H9 (cell line): ENCODE results near the gene SLC35F3. TPM values are rescaled to one million over a fixed set of nuclear protein-coding genes. Genes with fewer than 3 reads are reported as not detected.

Source experiments
- DNase-seq: peaks from one replicate; pipeline ENCODE4 v3.0.0-alpha.2; 2017
- H2AFZ ChIP-seq: one replicate; pipeline ENCODE4 v1.6.1; 2013; ENCODE audit warnings: mild to moderate bottlenecking, low read length, control low read depth, moderate library complexity
- H2AK5ac ChIP-seq: 2 replicates; pipeline ENCODE4 v1.6.1; 2013; ENCODE audit warnings: low read length, control low read depth, mixed read lengths; ENCODE audit not compliant: insufficient read length
- H2BK120ac ChIP-seq: one replicate; pipeline ENCODE4 v1.6.1; 2013; ENCODE audit warnings: low read depth, mild to moderate bottlenecking, low read length, control low read depth, inconsistent platforms; ENCODE audit not compliant: poor library complexity, severe bottlenecking
- H2BK12ac ChIP-seq: 2 replicates; pipeline ENCODE4 v1.6.1; 2013; ENCODE audit warnings: low read length, control low read depth, mixed read lengths, low read depth; ENCODE audit not compliant: insufficient read length
- H2BK15ac ChIP-seq: 2 replicates; pipeline ENCODE4 v1.6.1; 2013; ENCODE audit warnings: low read depth, low read length, control low read depth
- H2BK20ac ChIP-seq: one replicate; pipeline ENCODE4 v1.6.1; 2013; ENCODE audit warnings: low read depth, mild to moderate bottlenecking, low read length, control low read depth, inconsistent platforms; ENCODE audit not compliant: poor library complexity, severe bottlenecking
- H2BK5ac ChIP-seq: 2 replicates; pipeline ENCODE4 v1.6.1; 2013; ENCODE audit warnings: low read length, control low read depth, mixed read lengths; ENCODE audit not compliant: insufficient read length
- H3K14ac ChIP-seq: 2 replicates; pipeline ENCODE4 v1.6.1; 2013; ENCODE audit warnings: low read length, control low read depth; ENCODE audit not compliant: insufficient read depth
- H3K18ac ChIP-seq: 2 replicates; pipeline ENCODE4 v1.6.1; 2013; ENCODE audit warnings: low read depth, mild to moderate bottlenecking, mixed read lengths, low read length, control low read depth; ENCODE audit not compliant: insufficient read length
- H3K23ac ChIP-seq: 2 replicates; pipeline ENCODE4 v1.6.1; 2013; ENCODE audit warnings: low read length, control low read depth, mixed read lengths, low read depth; ENCODE audit not compliant: insufficient read length
- H3K23me2 ChIP-seq: 2 replicates; pipeline ENCODE4 v1.6.1; 2013; ENCODE audit warnings: low read depth, mild to moderate bottlenecking, mixed read lengths, low read length, control low read depth; ENCODE audit not compliant: insufficient read length, poor library complexity, severe bottlenecking
- H3K27ac ChIP-seq: 2 replicates; pipeline ENCODE4 v1.5.1; 2013; ENCODE audit warnings: low read length, control low read depth, mixed read lengths, low read depth; ENCODE audit not compliant: insufficient read length
- H3K27me3 ChIP-seq: 2 replicates; pipeline ENCODE4 v1.6.1; 2013; ENCODE audit warnings: low read length, control low read depth, inconsistent platforms; ENCODE audit not compliant: insufficient read depth
- H3K4ac ChIP-seq: 2 replicates; pipeline ENCODE4 v1.6.1; 2013; ENCODE audit warnings: low read depth, mild to moderate bottlenecking, control low read depth, inconsistent platforms, low read length, moderate library complexity
- H3K4me1 ChIP-seq: 2 replicates; pipeline ENCODE4 v1.6.1; 2013; ENCODE audit warnings: low read length, control low read depth, inconsistent platforms; ENCODE audit not compliant: insufficient read depth
- H3K4me2 ChIP-seq: 2 replicates; pipeline ENCODE4 v1.6.1; 2013; ENCODE audit warnings: low read length, control low read depth, mixed read lengths; ENCODE audit not compliant: insufficient read length, insufficient read depth
- H3K56ac ChIP-seq: 2 replicates; pipeline ENCODE4 v1.6.1; 2013; ENCODE audit warnings: low read depth, mild to moderate bottlenecking, mixed read lengths, low read length, control low read depth; ENCODE audit not compliant: insufficient read length
- H3K79me1 ChIP-seq: 2 replicates; pipeline ENCODE4 v1.6.1; 2013; ENCODE audit warnings: low read depth, mild to moderate bottlenecking, moderate library complexity, low read length, control low read depth, inconsistent platforms; ENCODE audit not compliant: insufficient read depth, poor library complexity, severe bottlenecking
- H3K79me2 ChIP-seq: 2 replicates; pipeline ENCODE4 v1.6.1; 2013; ENCODE audit warnings: low read length, control low read depth, inconsistent platforms; ENCODE audit not compliant: insufficient read depth
- H3K9ac ChIP-seq: 2 replicates; pipeline ENCODE4 v1.6.1; 2013; ENCODE audit warnings: low read length, control low read depth, mixed read lengths; ENCODE audit not compliant: insufficient read length; ENCODE audit errors: extremely low read depth
- H3K9me3 ChIP-seq: one replicate; pipeline ENCODE4 v1.6.1; 2013; ENCODE audit warnings: low read depth, low read length, inconsistent platforms; ENCODE audit not compliant: control insufficient read depth
- H3T11ph ChIP-seq: one replicate; pipeline ENCODE4 v1.6.1; 2013; ENCODE audit warnings: mild to moderate bottlenecking, low read length, control low read depth, inconsistent platforms
- H4K20me1 ChIP-seq: one replicate; pipeline ENCODE4 v1.6.1; 2013; ENCODE audit not compliant: control insufficient read depth, insufficient read length, insufficient read depth
- H4K5ac ChIP-seq: 2 replicates; pipeline ENCODE4 v1.6.1; 2013; ENCODE audit warnings: low read depth, mild to moderate bottlenecking, mixed read lengths, low read length, control low read depth; ENCODE audit not compliant: insufficient read length
- H4K8ac ChIP-seq: replicated peaks from 2 replicates; pipeline ENCODE4 v1.6.1; 2013; ENCODE audit warnings: low read length, control low read depth, mixed read lengths, low read depth; ENCODE audit not compliant: insufficient read length
- H4K91ac ChIP-seq: 2 replicates; pipeline ENCODE4 v1.6.1; 2013; ENCODE audit warnings: low read depth, mild to moderate bottlenecking, moderate library complexity, mixed read lengths, low read length, control low read depth; ENCODE audit not compliant: insufficient read length
- H3K27ac Mint-ChIP-seq, 3 experiments: 2 replicates in 2 of 3; 3 replicates in 1 of 3; pipeline ENCODE4 v1.8.0; 2020 to 2021; ENCODE audit warnings: mixed read lengths in 3 of 3, mild to moderate bottlenecking in 1 of 3, moderate library complexity in 1 of 3
- H3K27me3 Mint-ChIP-seq: 2 replicates; pipeline ENCODE4 v1.8.0; 2021; ENCODE audit warnings: low read depth, mild to moderate bottlenecking, moderate library complexity, mixed read lengths
- H3K36me3 Mint-ChIP-seq, 3 experiments: 2 replicates in 2 of 3; 3 replicates in 1 of 3; pipeline ENCODE4 v1.8.0; 2020 to 2021; ENCODE audit warnings: low read depth in 3 of 3, mixed read lengths in 3 of 3; ENCODE audit not compliant: insufficient read depth in 1 of 3
- H3K4me1 Mint-ChIP-seq, 2 experiments: 2 replicates each; pipeline ENCODE4 v1.8.0; 2020; ENCODE audit warnings: mixed read lengths in 2 of 2
- H3K4me3 Mint-ChIP-seq, 2 experiments: 2 replicates in 1 of 2; 3 replicates in 1 of 2; pipeline ENCODE4 v1.8.0; 2020 to 2021; ENCODE audit warnings: mild to moderate bottlenecking in 2 of 2, mixed read lengths in 2 of 2, moderate library complexity in 1 of 2
- H3K9me3 Mint-ChIP-seq, 2 experiments: 2 replicates in 1 of 2; 3 replicates in 1 of 2; pipeline ENCODE4 v1.8.0; 2020; ENCODE audit warnings: mild to moderate bottlenecking in 2 of 2, mixed read lengths in 2 of 2, moderate library complexity in 1 of 2
- WGBS: extraction: QIAGEN DNeasy Blood & Tissue Kit; methylation state at CpG from one replicate; pipeline ENCODE4 v1.1.7; 2013; ENCODE audit warnings: missing lambda C conversion rate, low lambda C conversion rate, mixed read lengths; ENCODE audit not compliant: insufficient read length; ENCODE audit errors: extremely low coverage; 5-methylcytosine and 5-hydroxymethylcytosine counted together
- total RNA-seq: library from RNA; stranded (reverse); gene quantifications from 2 replicates; pipeline ENCODE4 v1.2.1, GENCODE V29; 2021
- TF ChIP-seq, protein P1 (sequence below): fragments of 200-600 bp; sonication (generic); conservative IDR thresholded peaks from 3 replicates; pipeline ENCODE4 v1.8.0; 2021; ENCODE audit warnings: antibody characterized with exemption, mild to moderate bottlenecking

The SLC35F3 gene
- total RNA-seq, 1 experiment from 2014 or later, result 0.81 TPM

DNA sequence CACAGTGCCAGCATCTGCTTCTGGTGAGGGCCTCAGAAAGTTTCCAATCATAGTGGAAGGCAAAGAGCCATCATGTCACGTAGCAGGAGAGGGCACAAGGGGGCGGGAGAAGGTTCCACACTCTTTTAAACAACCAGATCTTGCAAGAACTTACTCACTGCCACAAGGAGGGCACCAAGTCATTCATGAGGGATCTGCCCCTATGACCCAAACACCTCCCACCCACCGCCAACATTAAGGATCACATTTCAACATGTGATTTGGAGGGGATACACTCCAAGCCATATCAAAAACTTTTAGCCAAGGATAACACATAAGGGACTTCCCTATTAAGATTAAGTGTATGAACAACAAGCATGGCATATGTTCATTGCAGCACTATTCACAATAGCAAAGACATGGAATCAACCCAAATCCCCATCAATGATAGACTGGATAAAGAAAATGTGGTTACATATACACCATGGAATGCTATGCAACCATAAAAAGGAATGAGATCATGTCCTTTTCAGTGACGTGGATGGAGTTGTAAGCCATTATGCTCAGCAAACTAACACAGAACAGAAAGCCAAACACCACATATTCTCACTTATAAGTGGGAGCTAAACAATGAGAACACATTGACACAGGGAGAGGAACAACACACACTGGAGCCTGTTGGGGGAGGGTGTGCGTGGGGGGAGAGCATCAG lies 19.9 kb upstream of the SLC35F3 start:
- TF ChIP-seq, protein P1, sequence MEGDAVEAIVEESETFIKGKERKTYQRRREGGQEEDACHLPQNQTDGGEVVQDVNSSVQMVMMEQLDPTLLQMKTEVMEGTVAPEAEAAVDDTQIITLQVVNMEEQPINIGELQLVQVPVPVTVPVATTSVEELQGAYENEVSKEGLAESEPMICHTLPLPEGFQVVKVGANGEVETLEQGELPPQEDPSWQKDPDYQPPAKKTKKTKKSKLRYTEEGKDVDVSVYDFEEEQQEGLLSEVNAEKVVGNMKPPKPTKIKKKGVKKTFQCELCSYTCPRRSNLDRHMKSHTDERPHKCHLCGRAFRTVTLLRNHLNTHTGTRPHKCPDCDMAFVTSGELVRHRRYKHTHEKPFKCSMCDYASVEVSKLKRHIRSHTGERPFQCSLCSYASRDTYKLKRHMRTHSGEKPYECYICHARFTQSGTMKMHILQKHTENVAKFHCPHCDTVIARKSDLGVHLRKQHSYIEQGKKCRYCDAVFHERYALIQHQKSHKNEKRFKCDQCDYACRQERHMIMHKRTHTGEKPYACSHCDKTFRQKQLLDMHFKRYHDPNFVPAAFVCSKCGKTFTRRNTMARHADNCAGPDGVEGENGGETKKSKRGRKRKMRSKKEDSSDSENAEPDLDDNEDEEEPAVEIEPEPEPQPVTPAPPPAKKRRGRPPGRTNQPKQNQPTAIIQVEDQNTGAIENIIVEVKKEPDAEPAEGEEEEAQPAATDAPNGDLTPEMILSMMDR, result no peak
- Histone ChIP-seq H3K27ac (no peak overlapping the region), H2BK120ac (no peak overlapping the region), H3T11ph (no peak overlapping the region), H3K23me2 (no peaks in the 10 kb centered on the region), H2AK5ac (no peak overlapping the region), H2BK5ac (no peak overlapping the region), H3K56ac (no peak overlapping the region), H3K79me1 (no peaks in the 10 kb centered on the region), H3K27me3 (no peaks in the 10 kb centered on the region), H4K8ac (no peak overlapping the region), H3K4ac (no peak overlapping the region), H3K79me2 (no peaks in the 10 kb centered on the region), H4K5ac (no peak overlapping the region), H3K18ac (no peak overlapping the region), H2AFZ (no peak overlapping the region), H3K9me3 (no peaks in the 10 kb centered on the region), H3K4me2 (no peak overlapping the region), H3K14ac (no peak overlapping the region), H3K9ac (no peak overlapping the region), H2BK15ac (no peak overlapping the region), H3K23ac (no peak overlapping the region), H3K4me1 (no peaks in the 10 kb centered on the region), H2BK12ac (no peak overlapping the region), H4K91ac (no peak overlapping the region), H4K20me1 (no peaks in the 10 kb centered on the region), H2BK20ac (no peak overlapping the region)
- WGBS, result no CpG with 5 or more reads among the region's 5 CpGs
- DNase-seq, result no peak
- H3K9me3 Mint-ChIP-seq, result peaks cover 8 to 9% of the 10 kb centered on the region in 2 experiments
- no peaks in the 10 kb centered on the region; the same call in 1 of the 2 replicates for H3K27me3 Mint-ChIP-seq
- H3K4me3 Mint-ChIP-seq, result no peak overlapping the region
- H3K4me1 Mint-ChIP-seq, result peaks cover 5 to 12% of the 10 kb centered on the region in 2 experiments; a peak in 3 of 4 replicates
- H3K27ac Mint-ChIP-seq, result no peak overlapping the region
- peaks cover 2 to 5% (median 3%) of the 10 kb centered on the region in 3 experiments; a peak in 1 of 7 replicates for H3K36me3 Mint-ChIP-seq
